AG04450 (cell line): ENCODE data around the gene GIPC1. TPM values are rescaled to one million over a fixed set of nuclear protein-coding genes. Genes with fewer than 3 reads are reported as not detected.

Experiments used
- CTCF ChIA-PET: fragments of 300-600, 350-600 bp; formaldehyde crosslinking; extraction: SDS; loops from one replicate; lab custom pipeline; 2022; ENCODE audit warnings: antibody characterized with exemption, inconsistent platforms; lab: Charles Lee
- POLR2A ChIA-PET: fragments of 350-600 bp; formaldehyde crosslinking; extraction: SDS; loops from one replicate; lab custom pipeline; 2021; ENCODE audit warnings: antibody characterized with exemption, inconsistent platforms; lab: Yijun Ruan, JAX
- DNase-seq: peaks from one replicate; pipeline ENCODE4 v3.0.0-alpha.2; 2011; ENCODE audit warnings: low read depth, low spot score
- H3K27ac ChIP-seq: one replicate; pipeline ENCODE4 v1.5.1; 2012; ENCODE audit warnings: low read depth, low read length, control low read depth
- H3K27me3 ChIP-seq: one replicate; pipeline ENCODE4 v1.6.0; 2012; ENCODE audit warnings: low read length; ENCODE audit not compliant: control insufficient read depth, insufficient read depth
- H3K4me3 ChIP-seq: 2 replicates; pipeline ENCODE4 v1.5.1; 2011; ENCODE audit warnings: mild to moderate bottlenecking, low read depth, low read length, control low read depth
- H3K9me3 ChIP-seq: 2 replicates; pipeline ENCODE4 v1.5.1; 2012; ENCODE audit warnings: low read length; ENCODE audit not compliant: control insufficient read depth, insufficient read depth
- polyA plus RNA-seq: library from polyadenylated mRNA; depleted of rRNA; stranded (reverse); fragments of >200 nt; gene quantifications from 2 replicates; pipeline ENCODE4 v1.2.3, GENCODE V29; 2011
- TF ChIP-seq, protein P1 (sequence below): IDR thresholded peaks from 2 replicates; pipeline ENCODE4 v1.5.1; 2011; ENCODE audit warnings: low read depth, low read length, control low read depth, inconsistent platforms

The GIPC1 gene
- polyA plus RNA-seq, 1 experiment = 47.4 TPM

GRCh38 chr19:14446336-14447036 lies 49.4 kb downstream of the GIPC1 start:
- peaks cover 10% of the 10 kb centered on the region; the same call in 1 of the 2 replicates for H3K9me3 ChIP-seq
- DNase-seq = no peak
- ChIA-PET POLR2A (interaction anchor here (0.6 kb wide), 2 partner anchors 11 to 416 kb away, joined by 3 to 5 read pairs; no protein-coding TSS in a partner anchor), CTCF (interaction anchor here (0.9 kb wide), 1 partner anchor 14 kb away, joined by 3 read pairs; no protein-coding TSS in a partner anchor)
- no peak overlapping the region for H3K27ac ChIP-seq
- no peaks in the 10 kb centered on the region for H3K27me3 ChIP-seq
- TF ChIP-seq, protein P1, sequence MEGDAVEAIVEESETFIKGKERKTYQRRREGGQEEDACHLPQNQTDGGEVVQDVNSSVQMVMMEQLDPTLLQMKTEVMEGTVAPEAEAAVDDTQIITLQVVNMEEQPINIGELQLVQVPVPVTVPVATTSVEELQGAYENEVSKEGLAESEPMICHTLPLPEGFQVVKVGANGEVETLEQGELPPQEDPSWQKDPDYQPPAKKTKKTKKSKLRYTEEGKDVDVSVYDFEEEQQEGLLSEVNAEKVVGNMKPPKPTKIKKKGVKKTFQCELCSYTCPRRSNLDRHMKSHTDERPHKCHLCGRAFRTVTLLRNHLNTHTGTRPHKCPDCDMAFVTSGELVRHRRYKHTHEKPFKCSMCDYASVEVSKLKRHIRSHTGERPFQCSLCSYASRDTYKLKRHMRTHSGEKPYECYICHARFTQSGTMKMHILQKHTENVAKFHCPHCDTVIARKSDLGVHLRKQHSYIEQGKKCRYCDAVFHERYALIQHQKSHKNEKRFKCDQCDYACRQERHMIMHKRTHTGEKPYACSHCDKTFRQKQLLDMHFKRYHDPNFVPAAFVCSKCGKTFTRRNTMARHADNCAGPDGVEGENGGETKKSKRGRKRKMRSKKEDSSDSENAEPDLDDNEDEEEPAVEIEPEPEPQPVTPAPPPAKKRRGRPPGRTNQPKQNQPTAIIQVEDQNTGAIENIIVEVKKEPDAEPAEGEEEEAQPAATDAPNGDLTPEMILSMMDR = no peak
- H3K4me3 ChIP-seq = no peak overlapping the region

- Histone ChIP-seq H3K27me3 (no peaks in the 10 kb centered on the region), H3K4me3 (no peak overlapping the region), H3K9me3 (no peaks in the 10 kb centered on the region; the same call in 1 of the 2 replicates), H3K27ac (no peak overlapping the region)
- TF ChIP-seq, protein P1 = no peak
- DNase-seq = no peak
- ChIA-PET CTCF (no interaction called here), POLR2A (no interaction called here)
These were observed 52.2 kb downstream of the GIPC1 start for GRCh38 chr19:14443632-14444216.

GRCh38 chr19:14442891-14443631 lies 52.9 kb downstream of the GIPC1 start:
- TF ChIP-seq, protein P1 = no peak
- CTCF ChIA-PET = no interaction called here

GRCh38 chr19:14441041-14441938 lies 54.6 kb downstream of the GIPC1 start:
- Histone ChIP-seq H3K27me3 (no peaks in the 10 kb centered on the region), H3K9me3 (no peaks in the 10 kb centered on the region; the same call in 1 of the 2 replicates), H3K4me3 (no peak overlapping the region), H3K27ac (no peak overlapping the region)
- DNase-seq = no peak
- TF ChIP-seq, protein P1 = no peak
- ChIA-PET CTCF (no interaction called here), POLR2A (no interaction called here)

More at GRCh38 chr19:14442891-14443631, 52.9 kb downstream of the GIPC1 start:
- POLR2A ChIA-PET = no interaction called here
- no peaks in the 10 kb centered on the region; the same call in 1 of the 2 replicates for H3K9me3 ChIP-seq
- H3K4me3 ChIP-seq = no peak overlapping the region
- H3K27ac ChIP-seq = no peak overlapping the region
- H3K27me3 ChIP-seq = no peaks in the 10 kb centered on the region
- DNase-seq = no peak
